GM21619 (cell line): Measurements from ENCODE around the gene OTX1.
"Not testable (repeated sequence)": the region's sequence is repeated elsewhere in the genome, so short reads cannot be mapped to it uniquely, and the experiment has no call there.

Experiments used
- ATAC-seq: cut with Tn5 transposase; IDR thresholded peaks from one replicate; pipeline ENCODE4 v1.9.1; 2021; ENCODE audit not compliant: unreplicated experiment

The OTX1 gene

DNA sequence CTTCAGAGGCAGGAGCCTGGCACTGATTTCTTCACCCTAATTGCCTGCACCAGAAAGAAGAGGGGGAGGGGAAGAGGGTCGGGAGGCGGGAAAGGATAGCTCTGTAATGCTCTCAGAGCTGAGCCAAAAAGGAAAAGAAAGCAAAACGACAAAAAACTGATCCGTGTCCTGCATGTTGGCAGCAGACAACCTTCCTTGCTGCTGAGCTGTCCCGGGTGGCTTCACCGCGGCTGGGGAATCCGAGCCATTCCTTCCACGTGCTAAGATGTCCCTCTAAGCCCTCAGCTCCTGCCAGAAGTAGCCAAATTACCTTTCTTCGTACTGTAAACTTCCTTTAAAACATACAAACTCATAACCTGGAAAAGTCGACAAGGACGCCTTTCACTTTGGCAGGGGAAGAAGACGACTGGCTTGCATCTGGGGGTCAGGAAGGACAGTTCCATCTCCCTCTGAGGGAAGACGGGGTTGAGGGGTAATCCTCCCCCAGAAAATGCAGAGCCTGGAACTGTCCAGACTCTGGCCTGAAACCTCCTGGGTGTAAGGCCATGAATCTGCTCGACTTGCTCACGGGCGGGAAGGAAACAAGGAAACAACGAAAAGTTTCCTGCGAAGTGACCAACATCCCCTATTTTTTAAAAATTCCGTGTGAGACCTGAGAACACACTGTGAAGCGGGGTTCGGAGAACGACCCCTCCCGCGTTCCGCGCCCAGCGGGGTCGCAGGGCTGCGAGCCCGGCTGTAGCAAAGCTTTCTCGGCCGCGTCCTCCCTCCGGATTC, 7.7 kb downstream of the OTX1 start:
- no peak for ATAC-seq

DNA sequence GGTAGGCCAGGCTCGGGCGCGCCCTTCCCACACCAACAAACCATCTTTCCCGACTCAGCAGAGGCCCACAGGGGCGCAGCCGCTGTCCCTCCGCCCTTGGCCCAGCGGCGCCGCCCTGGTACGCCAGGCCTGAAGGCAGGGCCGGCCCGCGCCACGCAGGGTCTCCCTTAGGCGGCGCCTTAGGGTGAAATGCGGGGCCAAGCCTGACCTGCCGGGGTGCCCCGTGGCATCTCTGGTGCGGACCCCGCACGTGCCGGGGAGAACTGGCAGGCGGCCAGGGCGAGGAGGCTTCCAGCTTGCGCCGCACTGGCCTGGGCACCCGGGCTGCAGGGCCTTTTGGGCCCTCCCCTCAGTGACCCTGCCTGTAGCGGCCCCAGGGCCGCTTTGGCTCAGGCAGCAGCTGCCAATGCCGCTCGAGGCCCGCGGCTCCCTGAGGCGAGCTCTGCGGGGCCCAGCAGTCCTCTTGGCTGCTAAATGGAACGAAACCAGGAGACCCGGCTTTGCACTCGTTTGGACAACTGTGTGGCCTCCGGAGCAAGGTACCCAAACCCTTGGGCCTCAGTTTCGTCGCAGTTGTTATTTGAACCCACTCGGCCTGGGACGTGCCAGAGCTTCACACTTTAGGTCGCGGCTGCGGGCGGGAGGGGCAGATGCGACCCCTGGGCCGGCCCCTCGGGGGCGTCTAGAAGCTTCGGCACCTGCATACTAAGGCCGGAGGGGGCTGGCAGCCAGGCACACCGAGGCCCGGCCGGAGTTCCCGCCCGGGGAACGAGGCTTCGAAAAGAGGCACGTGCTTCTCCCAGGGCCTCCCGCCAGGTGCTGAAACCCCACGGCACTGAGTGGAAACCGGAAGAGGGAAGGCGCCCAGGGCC, 8.5 kb downstream of the OTX1 start:
- ATAC-seq = no peak

GRCh38 chr2:63059793-63060471, 9.3 kb downstream of the OTX1 start:
- no peak for ATAC-seq

- no peak for ATAC-seq
These were observed 9.9 kb downstream of the OTX1 start for GRCh38 chr2:63060472-63060991.

GRCh38 chr2:63064197-63064596, 13.6 kb downstream of the OTX1 start:
- ATAC-seq = no peak

GRCh38 chr2:63064661-63065060, 14.0 kb downstream of the OTX1 start:
- ATAC-seq = no peak

DNA sequence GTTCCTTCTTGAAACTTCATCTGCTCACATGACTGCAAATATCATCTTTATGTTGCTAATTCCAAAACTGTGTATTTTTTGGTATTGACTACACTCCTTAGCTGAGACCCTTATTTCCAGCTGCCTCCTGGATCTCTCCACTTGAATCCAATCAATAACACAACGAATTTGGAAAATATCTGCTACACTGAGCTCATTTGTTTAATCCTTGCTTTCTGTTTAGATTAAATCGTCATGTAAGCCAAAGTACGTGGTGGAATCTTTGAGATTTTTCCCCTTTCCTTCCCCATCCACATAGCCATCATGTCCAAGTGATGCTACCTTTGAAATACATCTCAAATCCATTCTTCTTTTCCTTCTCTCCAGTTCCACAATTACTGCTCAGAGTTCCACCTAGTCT, 15.6 kb downstream of the OTX1 start:
- ATAC-seq = no peak

DNA sequence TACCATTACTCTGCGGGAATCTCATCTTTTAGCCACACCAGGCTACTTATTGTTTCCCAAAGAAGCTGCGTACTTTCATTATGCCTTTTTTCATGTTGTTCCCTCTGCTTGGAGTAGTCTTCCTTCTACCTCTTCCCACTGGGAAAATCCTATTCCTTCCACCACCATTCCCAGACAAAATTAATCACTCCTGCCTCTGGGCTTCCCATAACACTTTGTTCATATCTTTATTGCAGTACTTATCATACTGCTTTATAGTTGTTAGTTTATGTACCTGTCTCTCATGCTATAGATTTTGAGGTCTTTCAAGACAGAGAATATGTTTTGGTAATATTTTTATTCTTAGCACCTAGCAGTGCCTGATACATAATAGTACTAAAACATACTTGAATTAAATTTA, 16.2 kb downstream of the OTX1 start:
- ATAC-seq = no peak

- ATAC-seq = no peak
These were observed 21.0 kb downstream of the OTX1 start for GRCh38 chr2:63071664-63072063.

DNA sequence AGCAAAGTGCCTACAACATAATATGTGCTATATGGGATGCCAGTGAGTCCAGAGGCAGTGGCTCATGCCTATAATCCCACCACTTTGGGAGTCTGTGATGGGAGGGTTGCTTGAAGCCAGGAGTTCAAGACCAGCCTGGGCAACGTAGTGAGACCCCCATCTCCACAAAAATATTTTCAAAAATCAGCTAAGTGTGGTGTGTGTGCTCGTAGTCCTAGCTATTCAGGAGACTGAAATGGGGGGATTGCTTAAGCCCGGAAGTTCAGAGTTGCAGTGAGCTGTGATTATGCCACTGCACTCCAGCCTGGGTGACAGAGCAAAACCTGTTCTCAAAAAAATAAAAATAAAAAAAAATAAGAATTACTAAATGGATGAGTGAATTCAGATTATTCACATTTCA, 23.4 kb downstream of the OTX1 start:
- no peak for ATAC-seq

DNA sequence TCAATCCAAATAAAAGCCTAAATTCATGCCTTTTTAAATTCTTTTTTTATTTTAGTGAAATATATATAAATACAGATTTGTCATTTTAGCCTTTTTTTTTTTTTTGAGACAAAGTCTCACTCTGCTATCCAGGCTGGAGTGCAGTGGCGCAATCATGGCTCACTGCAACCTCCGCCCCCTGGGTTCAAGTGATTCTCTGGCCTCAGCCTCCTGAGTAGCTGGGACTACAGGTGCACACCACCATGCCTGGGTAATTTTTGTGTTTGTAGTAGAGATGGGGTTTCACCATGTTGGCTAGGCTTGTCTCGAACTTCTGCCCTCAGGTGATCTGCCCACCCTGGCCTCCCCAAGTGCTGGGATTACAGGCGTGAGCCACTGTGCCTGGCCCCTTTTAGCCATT, 23.8 kb downstream of the OTX1 start:
- ATAC-seq = not testable (repeated sequence)

GRCh38 chr2:63078852-63079606, 28.4 kb downstream of the OTX1 start:
- no peak for ATAC-seq

- ATAC-seq = no peak
These were observed 30.8 kb downstream of the OTX1 start for GRCh38 chr2:63081404-63081803.

GRCh38 chr2:63086687-63087086, 36.1 kb downstream of the OTX1 start:
- no peak for ATAC-seq

DNA sequence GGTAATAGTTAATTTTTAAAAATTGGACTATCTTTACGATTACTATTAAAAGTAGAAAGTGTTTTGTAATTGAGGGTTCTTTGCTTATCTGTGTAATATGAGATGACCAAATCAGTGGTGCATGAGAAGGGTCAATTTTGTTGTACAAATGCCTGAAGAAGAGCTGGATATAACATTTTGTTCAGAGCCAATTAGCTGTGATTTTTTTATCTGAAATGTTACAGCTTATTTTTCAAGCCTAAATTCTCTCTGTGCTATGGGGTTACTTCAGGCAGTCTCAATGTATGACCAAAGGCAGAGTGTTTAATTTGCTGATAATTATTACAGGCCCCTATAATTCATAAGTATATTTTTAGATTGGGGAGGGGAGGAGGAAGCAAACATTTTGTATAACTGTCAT, 41.8 kb downstream of the OTX1 start:
- ATAC-seq = no peak

GRCh38 chr2:63092857-63093256, 42.2 kb downstream of the OTX1 start:
- ATAC-seq = no peak

GRCh38 chr2:63093502-63093901, 42.9 kb downstream of the OTX1 start:
- ATAC-seq = no peak

- ATAC-seq = no peak
These were observed 45.9 kb downstream of the OTX1 start for GRCh38 chr2:63096491-63096890.

DNA sequence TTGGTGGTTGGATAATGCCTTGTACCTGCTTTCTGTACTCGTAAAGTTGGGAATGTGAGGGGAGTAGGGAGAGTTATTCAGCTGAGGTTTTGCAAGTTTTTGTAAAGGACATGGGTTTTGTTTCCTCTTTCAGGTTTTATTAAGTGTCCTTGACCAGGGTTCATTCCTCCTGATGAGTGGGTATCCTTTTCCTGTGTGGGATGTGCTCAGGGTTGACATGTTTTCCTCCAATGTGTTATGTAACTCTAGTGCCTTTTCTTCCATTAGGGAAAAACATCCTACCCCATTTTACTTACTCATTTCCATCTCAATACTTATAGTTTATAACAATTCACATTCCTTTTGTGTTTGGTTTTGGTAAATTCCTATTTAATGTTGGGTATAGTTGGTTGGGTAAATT, 48.4 kb downstream of the OTX1 start:
- ATAC-seq = no peak

DNA sequence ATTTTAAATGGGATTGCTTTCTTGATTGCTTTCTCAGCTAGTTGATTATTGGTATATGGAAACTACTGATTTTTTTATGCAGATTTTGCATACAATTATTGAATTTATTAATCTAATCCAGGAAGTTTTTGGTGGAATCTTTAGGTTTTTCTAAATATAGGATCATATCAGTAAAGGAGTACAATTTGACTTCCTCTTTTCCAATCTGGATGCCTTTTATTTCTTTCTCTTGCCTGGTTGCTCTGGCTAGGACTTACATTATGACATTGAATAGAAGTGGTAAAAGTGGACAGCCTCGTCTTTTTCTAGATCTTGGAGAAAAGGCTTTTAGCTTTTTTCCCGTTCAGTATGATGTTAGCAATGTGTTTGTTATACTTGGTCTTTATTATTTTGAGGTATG, 51.3 kb downstream of the OTX1 start:
- no peak for ATAC-seq

DNA sequence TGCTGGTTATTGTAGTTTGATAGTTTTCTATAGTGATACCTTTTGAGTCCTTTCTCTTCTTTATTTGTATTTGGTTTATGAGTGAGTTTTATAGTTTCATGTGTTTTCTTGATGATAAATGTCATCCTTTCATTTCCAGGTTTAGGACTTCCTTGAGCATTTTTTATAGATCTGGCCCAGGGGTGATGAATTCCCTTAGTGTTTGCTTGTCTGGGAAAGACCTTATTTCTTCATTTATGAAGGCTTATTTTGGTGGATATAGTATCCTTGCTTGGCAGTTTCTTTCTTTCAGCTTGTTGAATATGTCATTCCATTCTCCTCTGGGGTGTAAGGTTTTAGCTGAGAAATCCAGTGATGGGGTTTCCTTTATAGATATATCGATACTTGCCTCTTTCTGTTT, 53.9 kb downstream of the OTX1 start:
- no peak for ATAC-seq
